SU-DHL-6 (cell line): ENCODE measurements around the gene NACC2.

Experiments used
- H2AFZ ChIP-seq: fragments of 200-600 bp; sonication (generic); 2 replicates; pipeline ENCODE4 v1.6.1; 2014; ENCODE audit warnings: low read depth, mild to moderate bottlenecking, moderate library complexity, mixed read lengths, antibody characterized with exemption, low read length; ENCODE audit not compliant: severe bottlenecking
- H3F3A ChIP-seq: fragments of 200-600 bp; shearing (Covaris generic); 2 replicates; pipeline ENCODE4 v1.6.0; 2016; ENCODE audit warnings: antibody characterized with exemption, mild to moderate bottlenecking; ENCODE audit not compliant: insufficient read depth
- H3K27ac ChIP-seq: fragments of 200-600 bp; sonication (generic); 2 replicates; pipeline ENCODE4 v1.5.1; 2016; ENCODE audit warnings: low read depth, mild to moderate bottlenecking, low read length, moderate library complexity, mixed read lengths
- H3K27me3 ChIP-seq: fragments of 200-600 bp; sonication (generic), shearing (Covaris generic); 2 replicates; pipeline ENCODE4 v1.6.0; 2014; ENCODE audit warnings: mild to moderate bottlenecking, low read length
- H3K36me3 ChIP-seq: fragments of 200-600 bp; sonication (generic); 2 replicates; pipeline ENCODE4 v1.6.1; 2014; ENCODE audit warnings: mild to moderate bottlenecking, low read length, mixed read lengths
- H3K4me2 ChIP-seq: fragments of 300-600, 200-600 bp; shearing (Covaris generic), sonication (generic); 2 replicates; pipeline ENCODE4 v1.6.0; 2014; ENCODE audit warnings: low read length, low read depth, mild to moderate bottlenecking; ENCODE audit not compliant: poor library complexity, severe bottlenecking
- H3K4me3 ChIP-seq: fragments of 200-600 bp; sonication (generic); 2 replicates; pipeline ENCODE4 v1.5.1; 2014; ENCODE audit warnings: antibody characterized with exemption, low read length, mild to moderate bottlenecking, mixed read lengths; ENCODE audit not compliant: insufficient read depth, poor library complexity, severe bottlenecking
- H3K79me2 ChIP-seq: fragments of 200-600 bp; sonication (generic); 2 replicates; pipeline ENCODE4 v1.6.1; 2014; ENCODE audit warnings: mild to moderate bottlenecking, low read length, moderate library complexity; ENCODE audit not compliant: insufficient read depth
- H3K9ac ChIP-seq: fragments of 200-600 bp; sonication (generic); 2 replicates; pipeline ENCODE4 v1.7.0; 2014; ENCODE audit warnings: mild to moderate bottlenecking, low read length
- H3K9me2 ChIP-seq: fragments of 200-600 bp; sonication (generic); replicated peaks from 2 replicates; pipeline ENCODE4 v1.6.1; 2014; ENCODE audit warnings: low read length; ENCODE audit not compliant: insufficient read depth
- H3K9me3 ChIP-seq: fragments of 200-600 bp; sonication (generic); 2 replicates; pipeline ENCODE4 v1.6.1; 2014; ENCODE audit warnings: low read length, mixed read lengths; ENCODE audit not compliant: insufficient read depth
- H4K20me1 ChIP-seq: fragments of 200-600 bp; sonication (generic); 2 replicates; pipeline ENCODE4 v1.6.1; 2014; ENCODE audit warnings: low read depth, mild to moderate bottlenecking, antibody characterized with exemption, low read length, moderate library complexity, mixed read lengths
- EZH2phosphoT487 ChIP-seq: fragments of 200-600 bp; sonication (generic), shearing (Covaris generic); conservative IDR thresholded peaks from 2 replicates; pipeline ENCODE4 v1.6.1; 2018; ENCODE audit warnings: mild to moderate bottlenecking, antibody characterized with exemption, low read length, moderate library complexity, mixed read lengths
- TF ChIP-seq, protein P1 (sequence below): fragments of 200-600 bp; sonication (generic); IDR thresholded peaks from one replicate; pipeline ENCODE4 v1.5.1; 2017; ENCODE audit warnings: antibody characterized with exemption, mild to moderate bottlenecking, low read length, moderate library complexity; ENCODE audit not compliant: insufficient read depth, poor library complexity, severe bottlenecking

Gene NACC2

DNA sequence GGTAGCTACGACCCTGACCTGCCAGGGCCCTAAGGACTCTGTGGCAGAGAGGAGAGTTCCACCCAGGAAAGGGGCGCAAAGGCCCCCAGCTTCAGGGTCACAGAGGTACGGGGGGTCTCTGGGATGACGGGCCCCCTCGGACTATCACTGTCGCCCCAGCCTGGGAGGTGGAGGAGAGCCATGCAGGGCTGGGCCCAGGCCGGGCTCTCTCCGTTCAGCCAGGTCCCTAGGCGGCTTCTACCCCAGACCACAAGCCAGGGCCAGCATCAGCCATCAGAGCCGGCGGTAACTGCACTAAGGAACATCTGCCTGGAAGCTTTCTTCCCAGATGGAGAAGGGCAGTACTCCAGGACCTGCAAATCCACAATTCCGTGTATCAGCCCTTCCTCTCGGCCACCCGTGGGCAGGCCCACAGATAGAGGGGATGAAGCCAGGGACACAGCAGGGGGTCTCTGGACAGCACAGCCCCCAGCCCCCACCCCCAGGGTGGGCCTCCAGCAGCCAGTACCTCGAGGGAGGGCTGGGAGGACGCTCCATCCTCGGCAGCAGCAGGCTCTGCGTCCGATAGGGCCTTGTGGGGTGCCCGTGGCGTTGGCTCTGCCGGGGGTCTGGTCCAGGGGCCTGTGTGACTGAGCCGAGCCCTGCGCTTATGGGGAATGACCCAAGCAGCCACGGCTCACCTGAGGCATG is 38.4 kb downstream of the NACC2 start:
- no peak overlapping the region for H2AFZ ChIP-seq
- TF ChIP-seq, protein P1, sequence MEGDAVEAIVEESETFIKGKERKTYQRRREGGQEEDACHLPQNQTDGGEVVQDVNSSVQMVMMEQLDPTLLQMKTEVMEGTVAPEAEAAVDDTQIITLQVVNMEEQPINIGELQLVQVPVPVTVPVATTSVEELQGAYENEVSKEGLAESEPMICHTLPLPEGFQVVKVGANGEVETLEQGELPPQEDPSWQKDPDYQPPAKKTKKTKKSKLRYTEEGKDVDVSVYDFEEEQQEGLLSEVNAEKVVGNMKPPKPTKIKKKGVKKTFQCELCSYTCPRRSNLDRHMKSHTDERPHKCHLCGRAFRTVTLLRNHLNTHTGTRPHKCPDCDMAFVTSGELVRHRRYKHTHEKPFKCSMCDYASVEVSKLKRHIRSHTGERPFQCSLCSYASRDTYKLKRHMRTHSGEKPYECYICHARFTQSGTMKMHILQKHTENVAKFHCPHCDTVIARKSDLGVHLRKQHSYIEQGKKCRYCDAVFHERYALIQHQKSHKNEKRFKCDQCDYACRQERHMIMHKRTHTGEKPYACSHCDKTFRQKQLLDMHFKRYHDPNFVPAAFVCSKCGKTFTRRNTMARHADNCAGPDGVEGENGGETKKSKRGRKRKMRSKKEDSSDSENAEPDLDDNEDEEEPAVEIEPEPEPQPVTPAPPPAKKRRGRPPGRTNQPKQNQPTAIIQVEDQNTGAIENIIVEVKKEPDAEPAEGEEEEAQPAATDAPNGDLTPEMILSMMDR, result no peak
- TF ChIP-seq EZH2phosphoT487, result no peak
- H3K4me2 ChIP-seq, result no peak overlapping the region
- H3K27ac ChIP-seq, result no peak overlapping the region
- H4K20me1 ChIP-seq, result no peaks in the 10 kb centered on the region
- H3K9me2 ChIP-seq, result no peaks in the 10 kb centered on the region
- H3K27me3 ChIP-seq, result no peaks in the 10 kb centered on the region
- H3K36me3 ChIP-seq, result no peaks in the 10 kb centered on the region
- no peak overlapping the region for H3K9ac ChIP-seq
- no peaks in the 10 kb centered on the region for H3K79me2 ChIP-seq
- H3F3A ChIP-seq, result no peaks in the 10 kb centered on the region
- no peak overlapping the region for H3K4me3 ChIP-seq
- no peaks in the 10 kb centered on the region for H3K9me3 ChIP-seq

DNA sequence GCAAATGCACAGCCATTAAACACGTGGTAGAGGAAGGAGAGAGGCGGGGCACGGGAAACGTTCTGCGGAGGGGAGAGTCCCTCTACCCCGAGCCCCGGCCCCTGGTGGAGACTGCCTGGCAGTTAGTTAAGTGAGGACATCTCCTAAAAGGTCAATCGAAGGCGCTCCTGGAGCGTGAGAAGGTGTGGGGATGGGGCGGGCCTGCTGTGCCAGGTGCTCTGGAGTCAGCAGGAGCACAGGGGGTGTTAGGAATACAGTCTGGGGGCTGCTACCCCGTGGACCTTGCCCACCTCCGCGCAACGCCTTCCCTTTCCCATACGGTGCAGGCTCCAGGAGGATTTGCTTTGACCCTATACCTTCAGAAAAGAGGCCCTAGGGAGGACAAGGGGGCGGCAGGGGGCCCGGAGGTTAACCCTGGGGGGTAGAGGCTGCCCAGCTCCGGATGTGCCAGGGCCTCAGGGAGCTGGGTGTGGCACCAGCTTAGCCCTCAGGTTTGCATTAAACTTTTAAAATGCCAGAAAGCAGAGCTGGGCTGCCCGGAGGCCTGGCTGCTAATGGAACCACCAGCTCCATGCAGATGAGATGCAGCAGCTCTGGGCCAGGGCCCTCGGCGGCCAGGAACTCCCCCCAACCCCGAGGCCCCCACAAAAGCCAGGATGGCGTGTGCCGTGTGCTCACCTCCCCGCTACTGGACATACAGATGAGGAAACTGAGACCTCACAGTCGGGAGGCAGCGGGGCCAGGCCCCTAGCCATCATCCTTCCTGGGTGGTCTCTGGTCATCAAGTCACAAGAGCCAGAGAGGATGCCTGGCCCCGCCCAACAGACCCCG is 39.2 kb downstream of the NACC2 start:
- no peak overlapping the region for H3K27ac ChIP-seq
- H3K36me3 ChIP-seq, result no peaks in the 10 kb centered on the region
- H3K4me2 ChIP-seq, result no peak overlapping the region
- H3K9me2 ChIP-seq, result no peaks in the 10 kb centered on the region
- H3K9me3 ChIP-seq, result no peaks in the 10 kb centered on the region
- TF ChIP-seq, protein P1, result no peak
- TF ChIP-seq EZH2phosphoT487, result no peak
- no peaks in the 10 kb centered on the region for H3K79me2 ChIP-seq
- no peak overlapping the region for H2AFZ ChIP-seq
- H3K9ac ChIP-seq, result no peak overlapping the region
- no peaks in the 10 kb centered on the region for H3K27me3 ChIP-seq
- H3K4me3 ChIP-seq, result no peak overlapping the region
- H4K20me1 ChIP-seq, result no peaks in the 10 kb centered on the region
- H3F3A ChIP-seq, result no peaks in the 10 kb centered on the region

DNA sequence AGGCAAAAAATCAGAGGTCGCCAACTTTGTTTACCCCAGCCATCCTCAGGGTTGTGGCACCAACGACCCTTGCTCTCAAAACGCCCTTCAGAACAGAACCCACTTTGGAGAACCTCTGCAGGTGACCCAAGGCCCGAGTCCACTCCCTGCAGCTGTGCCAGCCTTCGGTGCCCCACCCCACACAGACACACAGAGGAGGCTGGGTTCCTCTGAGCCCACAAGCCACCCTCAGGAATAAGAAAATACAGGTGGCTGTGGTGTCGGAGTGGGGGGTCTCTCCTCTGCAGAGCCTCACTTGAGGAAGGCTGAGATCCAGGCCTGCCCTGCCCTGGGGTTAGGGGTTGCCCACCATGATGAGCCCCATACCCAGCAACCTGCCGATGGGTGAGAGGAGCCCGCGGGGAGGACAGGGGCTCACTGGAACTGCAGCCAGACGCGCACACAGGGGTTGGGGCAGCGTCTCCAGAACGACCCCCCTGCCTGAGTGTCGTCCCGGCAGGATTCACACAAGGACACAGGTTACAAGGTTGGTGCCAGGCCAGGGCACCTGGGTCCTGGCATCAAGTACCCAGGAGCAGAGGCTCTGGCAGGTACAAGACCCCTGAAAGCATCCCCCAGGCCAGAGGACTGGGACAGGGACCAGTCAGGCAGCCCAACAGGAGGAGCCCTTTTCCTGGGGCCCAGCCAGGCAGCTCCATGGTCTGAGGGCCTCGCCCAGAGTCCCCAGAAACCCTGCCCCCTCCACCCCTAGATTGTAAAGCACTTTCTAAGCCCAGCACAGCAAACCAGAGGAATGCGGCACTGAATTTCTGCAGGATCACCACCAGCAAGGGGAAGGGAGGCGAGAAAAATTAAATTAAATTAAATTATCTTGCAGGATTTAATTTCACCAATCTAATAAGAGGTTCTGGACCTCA is 40.0 kb downstream of the NACC2 start:
- no peak overlapping the region for H2AFZ ChIP-seq
- H3K9me3 ChIP-seq, result no peaks in the 10 kb centered on the region
- no peak overlapping the region for H3K27ac ChIP-seq
- H3F3A ChIP-seq, result no peaks in the 10 kb centered on the region
- H3K36me3 ChIP-seq, result no peaks in the 10 kb centered on the region
- H4K20me1 ChIP-seq, result no peaks in the 10 kb centered on the region
- H3K27me3 ChIP-seq, result no peaks in the 10 kb centered on the region
- TF ChIP-seq, protein P1, result no peak
- no peak for TF ChIP-seq EZH2phosphoT487
- H3K9ac ChIP-seq, result no peak overlapping the region
- no peaks in the 10 kb centered on the region for H3K9me2 ChIP-seq
- no peak overlapping the region for H3K4me3 ChIP-seq
- H3K4me2 ChIP-seq, result no peak overlapping the region
- no peaks in the 10 kb centered on the region for H3K79me2 ChIP-seq
